H1 (cell line): ENCODE measurements around the gene MSANTD3. TPM values are rescaled to one million over a fixed set of nuclear protein-coding genes. Genes with fewer than 3 reads are reported as not detected.

Experiments used
- ATF2 ChIP-seq: IDR thresholded peaks from 2 replicates; pipeline ENCODE4 v1.6.1; 2012; ENCODE audit warnings: low read length, inconsistent platforms
- POU5F1 ChIP-seq: IDR thresholded peaks from 2 replicates; pipeline ENCODE4 v1.6.1; 2011; ENCODE audit warnings: low read depth, mild to moderate bottlenecking, low read length, moderate library complexity
- polyA plus RNA-seq, 7 experiments: library from polyadenylated mRNA; depleted of rRNA in 3 of 7; stranded (reverse) in 5 of 7; unstranded in 2 of 7; fragments of >200 nt in 5 of 7; fragments of 200-250 nt in 2 of 7; gene quantifications; 1 replicate in 5 of 7; 2 replicates in 1 of 7; 4 replicates in 1 of 7; pipeline versions ENCODE4 v1.2.1 to v1.2.3, GENCODE V29; 2011 to 2013; ENCODE audit warnings: missing spikeins in 2 of 7, mixed read lengths in 2 of 7
- total RNA-seq: library from RNA; stranded (reverse); fragmentation: NEBNext Ultra II Directional; extraction: Animal tissue kit (Norgen Biotek cat#: 25700); gene quantifications from 2 replicates; pipeline ENCODE4 v1.2.1, GENCODE V29; 2021

Gene MSANTD3
- total and polyA plus RNA-seq, 2 of the 8 experiments (the other 6 are each of a cell fraction or from before 2014, with no cell fraction given) = 12.0 to 41.3 TPM

- TF ChIP-seq ATF2 (no peak), POU5F1 (no peak)
Observed at GRCh38 chr9:100396769-100397168, 30.2 kb upstream of the MSANTD3 start (continued).
